Epithelial cell of proximal tubule (primary cell): ENCODE measurements around the gene BPHL. TPM values are rescaled to one million over a fixed set of nuclear protein-coding genes. Genes with fewer than 3 reads are reported as not detected.
A peak's percentile ranks its signal among the peaks of the same experiment; 100 is the strongest.

ENCODE experiments used
- DNase-seq: peaks from one replicate; pipeline ENCODE4 v3.0.0-alpha.2; 2011; ENCODE audit warnings: low read depth
- H3K4me3 ChIP-seq: 2 replicates; pipeline ENCODE4 v1.5.1; 2011; ENCODE audit warnings: low read depth, mild to moderate bottlenecking, low read length
- total RNA-seq: library from RNA; depleted of rRNA; stranded (reverse); fragments of >200 nt; gene quantifications from 2 replicates; pipeline ENCODE4 v1.2.3, GENCODE V29; 2015
- TF ChIP-seq, protein P1 (sequence below): conservative IDR thresholded peaks from 2 replicates; pipeline ENCODE4 v1.5.1; 2012; ENCODE audit warnings: low read depth, mild to moderate bottlenecking, low read length

The BPHL gene
- total RNA-seq, 1 donor from 2014 or later, result 30.7 TPM

DNA sequence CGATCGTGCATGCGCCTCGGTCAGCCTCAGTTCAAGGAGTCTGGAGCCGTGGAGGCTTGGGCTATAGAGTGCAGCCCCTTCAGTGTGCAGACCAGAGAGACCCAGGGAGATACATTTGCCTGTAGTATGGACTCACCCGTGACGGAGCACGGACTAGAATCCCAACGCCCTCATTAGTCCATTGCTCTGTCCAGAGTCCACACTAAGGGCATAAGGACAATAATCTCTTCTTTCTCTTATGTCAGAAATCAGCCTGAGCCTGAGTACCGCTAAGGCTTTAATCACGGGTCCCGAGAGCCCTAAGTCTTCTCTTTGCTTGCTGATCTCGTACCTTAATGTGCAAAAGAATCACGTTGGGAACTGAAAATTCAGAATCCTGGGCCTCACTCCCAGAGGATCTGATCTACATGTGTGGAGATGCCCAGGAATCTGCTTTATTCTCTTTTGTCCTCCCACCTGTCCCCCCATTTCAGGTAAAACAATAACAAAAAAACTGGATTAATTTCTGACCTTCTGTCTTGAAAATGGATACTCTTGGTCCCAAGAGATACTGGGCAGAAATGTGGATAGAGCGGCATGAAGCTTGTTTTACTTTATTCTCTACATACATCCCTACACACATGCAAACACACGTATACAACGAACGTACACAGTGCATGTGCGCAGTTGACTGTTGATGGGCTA lies 671 bp downstream of the BPHL start:
- TF ChIP-seq, protein P1, sequence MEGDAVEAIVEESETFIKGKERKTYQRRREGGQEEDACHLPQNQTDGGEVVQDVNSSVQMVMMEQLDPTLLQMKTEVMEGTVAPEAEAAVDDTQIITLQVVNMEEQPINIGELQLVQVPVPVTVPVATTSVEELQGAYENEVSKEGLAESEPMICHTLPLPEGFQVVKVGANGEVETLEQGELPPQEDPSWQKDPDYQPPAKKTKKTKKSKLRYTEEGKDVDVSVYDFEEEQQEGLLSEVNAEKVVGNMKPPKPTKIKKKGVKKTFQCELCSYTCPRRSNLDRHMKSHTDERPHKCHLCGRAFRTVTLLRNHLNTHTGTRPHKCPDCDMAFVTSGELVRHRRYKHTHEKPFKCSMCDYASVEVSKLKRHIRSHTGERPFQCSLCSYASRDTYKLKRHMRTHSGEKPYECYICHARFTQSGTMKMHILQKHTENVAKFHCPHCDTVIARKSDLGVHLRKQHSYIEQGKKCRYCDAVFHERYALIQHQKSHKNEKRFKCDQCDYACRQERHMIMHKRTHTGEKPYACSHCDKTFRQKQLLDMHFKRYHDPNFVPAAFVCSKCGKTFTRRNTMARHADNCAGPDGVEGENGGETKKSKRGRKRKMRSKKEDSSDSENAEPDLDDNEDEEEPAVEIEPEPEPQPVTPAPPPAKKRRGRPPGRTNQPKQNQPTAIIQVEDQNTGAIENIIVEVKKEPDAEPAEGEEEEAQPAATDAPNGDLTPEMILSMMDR, result no peak
- peak overlapping the region; percentile 71 for H3K4me3 ChIP-seq
- DNase-seq, result no peak

DNA sequence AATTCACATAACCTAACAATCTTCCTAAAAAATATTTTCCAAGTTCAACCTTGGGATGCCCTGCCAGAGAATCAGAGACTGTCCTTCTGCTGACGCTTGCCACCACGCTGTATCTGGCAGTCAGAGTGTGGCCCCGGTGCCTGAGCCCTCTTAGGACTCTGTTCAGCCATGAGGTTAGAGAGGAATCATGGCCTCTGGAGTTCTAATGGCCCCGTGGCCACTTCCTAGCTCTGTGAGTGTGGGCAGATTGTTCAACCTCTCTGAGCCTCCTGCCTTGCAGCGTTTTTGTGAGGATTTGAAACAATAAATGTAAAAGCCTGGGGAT lies 2.2 kb downstream of the BPHL start:
- no peak overlapping the region for H3K4me3 ChIP-seq
- DNase-seq, result no peak
- TF ChIP-seq, protein P1, result no peak

DNA sequence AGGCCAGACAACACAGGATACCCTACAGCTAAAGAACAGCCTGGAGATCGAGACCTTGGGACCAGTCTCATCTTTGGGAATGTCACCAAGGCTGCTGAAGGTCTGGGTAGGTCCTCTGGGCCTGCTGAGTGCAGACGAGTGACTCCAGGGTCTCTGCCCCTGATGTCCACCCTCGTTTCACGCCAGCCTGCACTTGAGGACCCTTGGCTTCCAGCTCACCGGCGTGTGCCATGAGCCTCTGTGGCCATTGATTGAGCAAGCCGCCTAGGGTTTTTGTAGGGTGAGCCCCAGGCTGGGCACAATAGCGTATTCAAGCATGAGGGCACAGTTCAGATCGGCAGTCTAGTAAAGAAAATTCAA lies 4.3 kb downstream of the BPHL start:
- no peak for DNase-seq
- TF ChIP-seq, protein P1, result no peak
- no peak overlapping the region for H3K4me3 ChIP-seq

GRCh38 chr6:3124667-3125066 lies 6.2 kb downstream of the BPHL start:
- H3K4me3 ChIP-seq, result no peak overlapping the region
- DNase-seq, result no peak
- TF ChIP-seq, protein P1, result no peak

DNA sequence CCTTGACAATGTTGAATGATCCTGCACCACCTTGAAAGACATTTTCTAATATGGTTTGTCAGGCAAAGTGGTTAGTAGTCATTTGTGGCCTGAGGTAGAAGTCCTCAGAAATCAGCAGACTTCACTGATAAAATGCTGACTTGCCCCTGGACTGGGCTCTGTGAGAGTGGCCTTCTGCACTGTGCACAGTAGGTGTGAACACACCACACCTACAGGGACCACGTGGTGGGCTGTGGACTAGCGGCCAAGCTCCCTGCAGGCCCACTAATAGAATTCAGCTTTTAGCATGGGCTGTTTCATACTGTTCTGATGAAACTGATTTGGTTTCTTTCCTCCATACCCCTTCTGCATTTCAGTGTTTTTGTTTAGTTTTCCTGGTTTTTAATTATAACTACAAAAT lies 7.3 kb downstream of the BPHL start:
- TF ChIP-seq, protein P1, result no peak
- no peak overlapping the region for H3K4me3 ChIP-seq
- no peak for DNase-seq

DNA sequence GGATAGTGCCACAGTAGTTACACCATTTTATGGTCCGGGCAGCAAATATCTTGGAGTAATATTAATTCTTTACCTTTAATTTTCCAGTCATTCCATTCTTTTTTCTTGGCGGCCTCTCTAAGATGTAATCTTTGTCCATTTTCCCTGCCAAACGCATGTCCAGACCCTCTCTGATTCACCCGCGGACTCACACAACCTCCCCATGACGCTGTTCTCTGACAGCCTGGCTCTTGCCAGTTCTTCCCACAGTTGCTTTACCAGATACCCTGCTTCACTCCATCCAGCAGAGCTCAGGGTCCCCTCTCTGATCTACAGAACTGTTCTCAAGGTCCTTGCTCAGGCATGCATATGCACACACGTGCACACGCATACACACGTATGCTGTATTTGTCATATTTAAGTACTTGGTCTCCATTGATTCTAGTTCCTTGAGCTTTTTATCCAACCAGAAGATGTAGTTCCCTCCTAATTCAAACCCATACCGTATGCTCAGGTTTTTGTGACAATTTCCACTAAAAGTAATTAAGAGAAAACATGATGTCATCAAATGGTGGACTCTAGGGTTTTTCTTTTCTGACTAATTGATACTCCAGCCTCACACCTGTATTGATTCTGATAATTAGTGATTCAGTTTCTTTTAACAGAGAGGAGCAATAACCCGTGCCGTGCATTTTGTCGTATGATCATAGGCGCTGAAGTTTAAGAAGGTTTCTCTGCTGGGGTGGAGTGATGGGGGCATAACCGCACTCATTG lies 10.0 kb downstream of the BPHL start:
- no peak for DNase-seq
- TF ChIP-seq, protein P1, result no peak
- no peak overlapping the region for H3K4me3 ChIP-seq

- TF ChIP-seq, protein P1, result no peak
- H3K4me3 ChIP-seq, result no peak overlapping the region
- no peak for DNase-seq
These were observed 13.2 kb downstream of the BPHL start for GRCh38 chr6:3131695-3132094.
